ENCODE results near the gene PRKN. TPM values are rescaled to one million over a fixed set of nuclear protein-coding genes. Genes with fewer than 3 reads are reported as not detected.

Gene PRKN
- total RNA-seq, 1 experiment from 2014 or later = 2.0 TPM

DNA sequence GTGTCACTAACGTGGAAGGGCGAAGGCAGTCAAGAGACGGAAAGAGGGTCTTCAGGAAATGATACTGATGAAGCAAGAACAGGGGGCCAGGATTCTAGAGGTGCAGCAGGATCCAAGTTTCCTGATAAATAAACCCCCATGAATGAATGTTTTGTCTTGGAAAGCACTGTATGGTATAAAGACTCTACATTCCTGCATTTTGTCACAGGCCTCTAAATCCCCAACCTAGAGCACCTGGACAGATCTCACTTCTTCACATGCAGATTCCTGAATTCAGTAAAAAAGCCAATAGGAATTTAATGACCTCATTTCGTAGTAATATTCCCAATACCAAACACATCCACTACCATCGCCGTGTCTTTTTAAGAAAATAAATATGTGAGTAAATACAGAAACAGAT lies 577.8 kb downstream of the PRKN start:
- H2AK5ac ChIP-seq (ENCODE audit: insufficient read length, low read length) = no peak overlapping the region
- H3K4me1 ChIP-seq (ENCODE audit: insufficient read depth, low read length) = no peaks in the 10 kb centered on the region
- no peak overlapping the region for H2BK20ac ChIP-seq (ENCODE audit: low read depth, low read length, poor library complexity, severe bottlenecking)
- H3K23ac ChIP-seq (ENCODE audit: insufficient read length, low read depth, low read length) = no peak overlapping the region
- H4K20me1 ChIP-seq (ENCODE audit: control insufficient read depth, insufficient read depth, insufficient read length) = no peaks in the 10 kb centered on the region
- no peak overlapping the region for H4K91ac ChIP-seq (ENCODE audit: insufficient read length, low read depth, low read length)
- peak overlapping the region; percentile 7 to 79 (median 79); a peak in 5 of 7 replicates for H3K27ac Mint-ChIP-seq
- no peaks in the 10 kb centered on the region for H3K79me1 ChIP-seq (ENCODE audit: insufficient read depth, low read depth, low read length, poor library complexity, severe bottlenecking)
- H3K4me2 ChIP-seq (ENCODE audit: insufficient read depth, insufficient read length, low read length) = no peak overlapping the region
- no peak overlapping the region for H3K4me3 Mint-ChIP-seq
- H2BK15ac ChIP-seq (ENCODE audit: low read depth, low read length) = no peak overlapping the region
- no peak overlapping the region for H2BK12ac ChIP-seq (ENCODE audit: insufficient read length, low read depth, low read length)
- peaks cover 3 to 5% of the 10 kb centered on the region in 2 experiments; a peak in 2 of 5 replicates for H3K9me3 Mint-ChIP-seq
- no peak overlapping the region for H3K18ac ChIP-seq (ENCODE audit: insufficient read length, low read depth, low read length)
- no peak overlapping the region for H2BK120ac ChIP-seq (ENCODE audit: low read depth, low read length, poor library complexity, severe bottlenecking)
- H3K27me3 ChIP-seq (ENCODE audit: insufficient read depth, low read length) = no peaks in the 10 kb centered on the region
- H3T11ph ChIP-seq (ENCODE audit: low read length) = no peak overlapping the region
- H3K27me3 Mint-ChIP-seq (ENCODE audit: low read depth) = no peaks in the 10 kb centered on the region
- no peak overlapping the region for H4K5ac ChIP-seq (ENCODE audit: insufficient read length, low read depth, low read length)
- H3K23me2 ChIP-seq (ENCODE audit: insufficient read length, low read depth, low read length, poor library complexity, severe bottlenecking) = no peaks in the 10 kb centered on the region
- no peak overlapping the region for H4K8ac ChIP-seq (replicated peaks; ENCODE audit: insufficient read length, low read depth, low read length)
- no peak overlapping the region for H2AFZ ChIP-seq (ENCODE audit: low read length)
- H3K4ac ChIP-seq (ENCODE audit: low read depth, low read length) = no peak overlapping the region
- no peaks in the 10 kb centered on the region for H3K36me3 Mint-ChIP-seq (ENCODE audit: insufficient read depth in 1 of 3, low read depth in 3 of 3)
- no CpG with 5 or more reads among the region's 6 CpGs for WGBS (ENCODE audit: extremely low coverage, insufficient read length, low lambda C conversion rate)
- no peaks in the 10 kb centered on the region for H3K9me3 ChIP-seq (ENCODE audit: control insufficient read depth, low read depth, low read length)
- TF ChIP-seq, protein P1, sequence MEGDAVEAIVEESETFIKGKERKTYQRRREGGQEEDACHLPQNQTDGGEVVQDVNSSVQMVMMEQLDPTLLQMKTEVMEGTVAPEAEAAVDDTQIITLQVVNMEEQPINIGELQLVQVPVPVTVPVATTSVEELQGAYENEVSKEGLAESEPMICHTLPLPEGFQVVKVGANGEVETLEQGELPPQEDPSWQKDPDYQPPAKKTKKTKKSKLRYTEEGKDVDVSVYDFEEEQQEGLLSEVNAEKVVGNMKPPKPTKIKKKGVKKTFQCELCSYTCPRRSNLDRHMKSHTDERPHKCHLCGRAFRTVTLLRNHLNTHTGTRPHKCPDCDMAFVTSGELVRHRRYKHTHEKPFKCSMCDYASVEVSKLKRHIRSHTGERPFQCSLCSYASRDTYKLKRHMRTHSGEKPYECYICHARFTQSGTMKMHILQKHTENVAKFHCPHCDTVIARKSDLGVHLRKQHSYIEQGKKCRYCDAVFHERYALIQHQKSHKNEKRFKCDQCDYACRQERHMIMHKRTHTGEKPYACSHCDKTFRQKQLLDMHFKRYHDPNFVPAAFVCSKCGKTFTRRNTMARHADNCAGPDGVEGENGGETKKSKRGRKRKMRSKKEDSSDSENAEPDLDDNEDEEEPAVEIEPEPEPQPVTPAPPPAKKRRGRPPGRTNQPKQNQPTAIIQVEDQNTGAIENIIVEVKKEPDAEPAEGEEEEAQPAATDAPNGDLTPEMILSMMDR (conservative IDR thresholded peaks at IDR 0.05) = no peak
- H3K27ac ChIP-seq (ENCODE audit: insufficient read length, low read depth, low read length) = no peak overlapping the region
- H3K9ac ChIP-seq (ENCODE audit: extremely low read depth, insufficient read length, low read length) = no peak overlapping the region
- DNase-seq = no peak
- H2BK5ac ChIP-seq (ENCODE audit: insufficient read length, low read length) = no peak overlapping the region
- no peak overlapping the region for H3K56ac ChIP-seq (ENCODE audit: insufficient read length, low read depth, low read length)
- H3K79me2 ChIP-seq (ENCODE audit: insufficient read depth, low read length) = no peaks in the 10 kb centered on the region
- H3K14ac ChIP-seq (ENCODE audit: insufficient read depth, low read length) = no peak overlapping the region
- H3K4me1 Mint-ChIP-seq = peaks cover 17 to 22% of the 10 kb centered on the region in 2 experiments
